Measurements from ENCODE around the gene CAAP1. TPM values are rescaled to one million over a fixed set of nuclear protein-coding genes. Genes with fewer than 3 reads are reported as not detected.

The CAAP1 gene
- total RNA-seq, 1 experiment from 2014 or later = 15.3 TPM

Other genes starting within 250 kb of the CAAP1 start
- 25.4 and 37.9 TPM in 2 replicates for gene PLAA, start 54.4 kb upstream of the CAAP1 start, total RNA-seq (2014; rRNA removed; shearing (Covaris generic); ENCODE audit: low replicate concordance)
- 10.6 and 12.6 TPM in 2 replicates for gene IFT74, start 63.6 kb upstream of the CAAP1 start, total RNA-seq (2014; rRNA removed; shearing (Covaris generic); ENCODE audit: low replicate concordance)
- gene LRRC19, start 112.9 kb upstream of the CAAP1 start, total RNA-seq (2014; rRNA removed; shearing (Covaris generic); ENCODE audit: low replicate concordance) = not detected in 2 replicates
- gene TEK, start 216.4 kb upstream of the CAAP1 start, total RNA-seq (2014; rRNA removed; shearing (Covaris generic); ENCODE audit: low replicate concordance) = 0.07 and 0.42 TPM in 2 replicates

Data from MG63 (cell line).